Esophagus squamous epithelium (tissue), 4 donors: ENCODE measurements around the gene TWIST2.

Source experiments
- POLR2A ChIP-seq, 4 donors: fragments of 450-650 bp; IDR thresholded peaks; one replicate each; pipeline ENCODE4 v1.6.1; 2017; ENCODE audit warnings: antibody characterized with exemption in 4 of 4, mild to moderate bottlenecking in 4 of 4, moderate library complexity in 3 of 4
- TF ChIP-seq, protein P1 (sequence below), 6 experiments: fragments of 450-650 bp in 4 of 6; fragments of 200-600 bp in 2 of 6; sonication (generic) in 2 of 6; IDR thresholded peaks; one replicate each; pipeline ENCODE4 v1.5.1; 2016 to 2019; ENCODE audit warnings: antibody characterized with exemption in 6 of 6, mild to moderate bottlenecking in 4 of 6, moderate library complexity in 4 of 6

- TF ChIP-seq, protein P1, sequence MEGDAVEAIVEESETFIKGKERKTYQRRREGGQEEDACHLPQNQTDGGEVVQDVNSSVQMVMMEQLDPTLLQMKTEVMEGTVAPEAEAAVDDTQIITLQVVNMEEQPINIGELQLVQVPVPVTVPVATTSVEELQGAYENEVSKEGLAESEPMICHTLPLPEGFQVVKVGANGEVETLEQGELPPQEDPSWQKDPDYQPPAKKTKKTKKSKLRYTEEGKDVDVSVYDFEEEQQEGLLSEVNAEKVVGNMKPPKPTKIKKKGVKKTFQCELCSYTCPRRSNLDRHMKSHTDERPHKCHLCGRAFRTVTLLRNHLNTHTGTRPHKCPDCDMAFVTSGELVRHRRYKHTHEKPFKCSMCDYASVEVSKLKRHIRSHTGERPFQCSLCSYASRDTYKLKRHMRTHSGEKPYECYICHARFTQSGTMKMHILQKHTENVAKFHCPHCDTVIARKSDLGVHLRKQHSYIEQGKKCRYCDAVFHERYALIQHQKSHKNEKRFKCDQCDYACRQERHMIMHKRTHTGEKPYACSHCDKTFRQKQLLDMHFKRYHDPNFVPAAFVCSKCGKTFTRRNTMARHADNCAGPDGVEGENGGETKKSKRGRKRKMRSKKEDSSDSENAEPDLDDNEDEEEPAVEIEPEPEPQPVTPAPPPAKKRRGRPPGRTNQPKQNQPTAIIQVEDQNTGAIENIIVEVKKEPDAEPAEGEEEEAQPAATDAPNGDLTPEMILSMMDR (IDR thresholded peaks at IDR 0.05), result no peak
- no peak for TF ChIP-seq POLR2A (IDR thresholded peaks at IDR 0.05)
These were observed 8.5 kb upstream of the TWIST2 start for GRCh38 chr2:238839428-238839827.
